A673 (cell line): Measurements from ENCODE around the gene DIP2C.

Experiments used
- EZH2 ChIP-seq: fragments of 200-600 bp; sonication (generic); IDR thresholded peaks from 2 replicates; pipeline ENCODE4 v1.6.1; 2017; ENCODE audit warnings: borderline replicate concordance, low read depth, mild to moderate bottlenecking, mixed read lengths, antibody characterized with exemption, low read length; ENCODE audit not compliant: poor library complexity, severe bottlenecking
- TF ChIP-seq, protein P1 (sequence below): fragments of 300-800, 200-600 bp; sonication (generic); conservative IDR thresholded peaks from 2 replicates; pipeline ENCODE4 v1.5.1; 2017; ENCODE audit warnings: low read depth, mild to moderate bottlenecking, antibody characterized with exemption, low read length, moderate library complexity, mixed read lengths

GRCh38 chr10:656883-657282, 32.6 kb downstream of the DIP2C start:
- TF ChIP-seq, protein P1, sequence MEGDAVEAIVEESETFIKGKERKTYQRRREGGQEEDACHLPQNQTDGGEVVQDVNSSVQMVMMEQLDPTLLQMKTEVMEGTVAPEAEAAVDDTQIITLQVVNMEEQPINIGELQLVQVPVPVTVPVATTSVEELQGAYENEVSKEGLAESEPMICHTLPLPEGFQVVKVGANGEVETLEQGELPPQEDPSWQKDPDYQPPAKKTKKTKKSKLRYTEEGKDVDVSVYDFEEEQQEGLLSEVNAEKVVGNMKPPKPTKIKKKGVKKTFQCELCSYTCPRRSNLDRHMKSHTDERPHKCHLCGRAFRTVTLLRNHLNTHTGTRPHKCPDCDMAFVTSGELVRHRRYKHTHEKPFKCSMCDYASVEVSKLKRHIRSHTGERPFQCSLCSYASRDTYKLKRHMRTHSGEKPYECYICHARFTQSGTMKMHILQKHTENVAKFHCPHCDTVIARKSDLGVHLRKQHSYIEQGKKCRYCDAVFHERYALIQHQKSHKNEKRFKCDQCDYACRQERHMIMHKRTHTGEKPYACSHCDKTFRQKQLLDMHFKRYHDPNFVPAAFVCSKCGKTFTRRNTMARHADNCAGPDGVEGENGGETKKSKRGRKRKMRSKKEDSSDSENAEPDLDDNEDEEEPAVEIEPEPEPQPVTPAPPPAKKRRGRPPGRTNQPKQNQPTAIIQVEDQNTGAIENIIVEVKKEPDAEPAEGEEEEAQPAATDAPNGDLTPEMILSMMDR = no peak
- TF ChIP-seq EZH2 = no peak
